ENCODE data around the gene MIER2. TPM values are rescaled to one million over a fixed set of nuclear protein-coding genes. Genes with fewer than 3 reads are reported as not detected.

Gene MIER2
- polyA plus RNA-seq, 2 of the 4 experiments (the other 2 are of a cell fraction), result 8.8 to 11.5 TPM

GRCh38 chr19:375395-376110, 31.0 kb upstream of the MIER2 start:
- 0 out of 3 replicates have a peak, but pooled peaks cover 3% of the 10 kb centered on the region for H3K4me1 ChIP-seq
- no peaks in the 10 kb centered on the region for H3K9me3 ChIP-seq
- no peak overlapping the region for H3K4me2 ChIP-seq
- no peak overlapping the region for H3K4me3 ChIP-seq
- WGBS (ENCODE audit: missing lambda C conversion rate), result 90% methylated on average over 31 of the region's 43 CpGs
- DNase-seq (ENCODE audit: low read depth in 1 of 2, low spot score in 1 of 2) (no peak), ATAC-seq (no peak), FAIRE-seq (no peak)
- ChIA-PET CTCF (no interaction called here), POLR2A (no interaction called here)
- TF ChIP-seq CHD4 (IDR thresholded peaks at IDR 0.05; ENCODE audit: borderline replicate concordance), result no peak
- TF ChIP-seq CBX2 (IDR thresholded peaks at IDR 0.05; ENCODE audit: borderline replicate concordance, low read depth), result no peak
- TF ChIP-seq CEBPB (IDR thresholded peaks at IDR 0.05), result no peak
- TF ChIP-seq SREBF2 (IDR thresholded peaks at IDR 0.05), result no peak
- no peak for TF ChIP-seq RFX5 (IDR thresholded peaks at IDR 0.05)
- no peak for TF ChIP-seq RAD21 (conservative IDR thresholded peaks at IDR 0.05 in 1 of 2, IDR thresholded peaks at IDR 0.05 in 1 of 2)
- no peak for TF ChIP-seq HDAC2 (IDR thresholded peaks at IDR 0.05)
- no peak for TF ChIP-seq SMC3 (IDR thresholded peaks at IDR 0.05)
- TF ChIP-seq ZC3H11A (IDR thresholded peaks at IDR 0.05), result no peak
- no peak for TF ChIP-seq GATA3 (IDR thresholded peaks at IDR 0.05; ENCODE audit: borderline replicate concordance)
- TF ChIP-seq BCL3 (IDR thresholded peaks at IDR 0.05), result no peak
- no peak for TF ChIP-seq E2F6 (IDR thresholded peaks at IDR 0.05; ENCODE audit: borderline replicate concordance, low read depth)
- no peak for TF ChIP-seq HMGXB4 (CRISPR knock-in tag; IDR thresholded peaks at IDR 0.05; ENCODE audit: borderline replicate concordance)
- TF ChIP-seq HOXA7 (CRISPR knock-in tag; IDR thresholded peaks at IDR 0.05), result no peak
- no peak for TF ChIP-seq ZSCAN20 (CRISPR knock-in tag; IDR thresholded peaks at IDR 0.05)
- TF ChIP-seq USF2 (IDR thresholded peaks at IDR 0.05), result no peak
- no peak for TF ChIP-seq ESRRA (IDR thresholded peaks at IDR 0.05; ENCODE audit: borderline replicate concordance, low read length)
- TF ChIP-seq CHD2 (IDR thresholded peaks at IDR 0.05; ENCODE audit: low read length, partially characterized antibody), result no peak
- H3K27ac ChIP-seq, result no peak overlapping the region

- POLR2A ChIA-PET, result no interaction called here
- TF ChIP-seq RAD21 (conservative IDR thresholded peaks at IDR 0.05 in 1 of 2, IDR thresholded peaks at IDR 0.05 in 1 of 2) (no peak), MAZ (IDR thresholded peaks at IDR 0.05; ENCODE audit: borderline replicate concordance, low read depth, low read length) (no peak), FOSB (CRISPR knock-in tag; IDR thresholded peaks at IDR 0.05) (no peak), CBX8 (IDR thresholded peaks at IDR 0.05) (no peak), HDAC2 (IDR thresholded peaks at IDR 0.05) (no peak), MAX (IDR thresholded peaks at IDR 0.05) (no peak), EHF (CRISPR knock-in tag; IDR thresholded peaks at IDR 0.05) (no peak), PBX3 (IDR thresholded peaks at IDR 0.05) (no peak), POLR2AphosphoS2 (conservative IDR thresholded peaks at IDR 0.05; ENCODE audit: low read length) (no peak), HEYL (CRISPR knock-in tag; IDR thresholded peaks at IDR 0.05) (no peak)
- Histone ChIP-seq H3K4me2 (no peak overlapping the region), H3K4me1 (0 out of 3 replicates have a peak, but pooled peaks cover 3% of the 10 kb centered on the region), H3K27ac (no peak overlapping the region), H3K9me3 (no peaks in the 10 kb centered on the region), H3K4me3 (no peak overlapping the region)
- FAIRE-seq, result no peak
- CTCF ChIA-PET, result interaction anchor here (1.6 kb wide), 1 partner anchor 9 kb away, joined by 6 read pairs; no protein-coding TSS in a partner anchor
- ATAC-seq, result no peak
- 79% methylated on average over 15 of the region's 17 CpGs for WGBS (ENCODE audit: missing lambda C conversion rate)
- DNase-seq (ENCODE audit: low read depth in 1 of 2, low spot score in 1 of 2), result no peak
Measured at GRCh38 chr19:374886-375235, 30.3 kb upstream of the MIER2 start.

Data from A549 (cell line).